ENCODE measurements around the gene LRSAM1.

LRSAM1 gene

GRCh38 chr9:127500862-127501261 is 49.6 kb downstream of the LRSAM1 start:
- no peak for DNase-seq

DNA sequence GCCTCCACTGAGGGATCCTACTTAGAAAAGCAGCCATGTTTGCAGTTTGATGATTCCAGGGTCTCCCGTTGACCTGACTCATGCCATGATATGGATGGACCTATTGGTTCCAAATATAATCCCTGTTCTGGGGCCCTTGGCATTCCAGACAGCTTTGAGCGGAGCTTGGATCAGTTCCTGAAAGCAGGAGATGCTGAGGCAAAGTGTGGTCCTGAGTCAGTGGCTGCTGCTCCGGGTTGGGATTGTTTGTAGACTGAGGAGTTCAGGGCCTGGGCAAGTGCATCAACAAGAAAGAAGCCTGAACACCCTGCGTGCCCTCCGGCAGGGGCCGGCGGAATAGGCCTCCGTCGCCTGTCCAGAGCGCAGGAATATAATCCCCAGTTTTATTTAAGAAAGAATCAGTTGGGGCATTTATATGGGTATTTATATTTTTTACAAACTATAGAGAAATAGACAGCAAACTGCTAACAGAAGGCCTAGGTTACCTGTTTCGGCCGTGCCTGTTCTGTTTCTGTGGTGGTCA is 50.6 kb downstream of the LRSAM1 start:
- no peak for DNase-seq

DNA sequence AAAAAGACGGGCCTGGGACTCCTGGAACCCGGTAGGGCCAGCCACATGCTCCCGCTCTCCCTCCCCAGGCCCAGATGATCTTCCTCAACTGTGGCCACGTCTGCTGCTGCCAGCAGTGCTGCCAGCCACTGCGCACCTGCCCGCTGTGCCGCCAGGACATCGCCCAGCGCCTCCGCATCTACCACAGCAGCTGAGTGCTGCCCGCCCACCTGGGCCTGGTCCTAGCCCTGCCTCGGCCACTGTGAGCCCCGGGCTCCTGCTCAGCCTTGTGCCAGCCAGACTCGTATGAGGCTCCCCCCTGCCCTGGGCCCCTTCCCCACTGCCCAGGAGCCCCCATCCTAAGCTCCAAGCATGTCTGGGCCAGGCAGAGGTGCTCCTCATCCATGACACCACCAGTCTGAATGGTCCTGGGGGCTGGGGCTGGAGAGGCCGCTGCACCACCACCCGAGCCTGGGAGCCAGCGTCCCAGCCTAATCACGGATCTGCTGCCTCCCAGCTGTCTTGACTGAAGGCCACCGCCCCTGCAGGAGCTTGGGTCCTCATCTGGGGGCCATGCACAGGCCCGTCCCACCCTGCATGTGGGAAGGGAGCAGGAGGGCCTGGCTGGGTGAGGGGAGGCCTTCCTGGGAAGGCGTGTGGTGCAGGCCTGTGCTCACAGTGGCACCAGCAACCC is 51.5 kb downstream of the LRSAM1 start:
- DNase-seq, result no peak

DNA sequence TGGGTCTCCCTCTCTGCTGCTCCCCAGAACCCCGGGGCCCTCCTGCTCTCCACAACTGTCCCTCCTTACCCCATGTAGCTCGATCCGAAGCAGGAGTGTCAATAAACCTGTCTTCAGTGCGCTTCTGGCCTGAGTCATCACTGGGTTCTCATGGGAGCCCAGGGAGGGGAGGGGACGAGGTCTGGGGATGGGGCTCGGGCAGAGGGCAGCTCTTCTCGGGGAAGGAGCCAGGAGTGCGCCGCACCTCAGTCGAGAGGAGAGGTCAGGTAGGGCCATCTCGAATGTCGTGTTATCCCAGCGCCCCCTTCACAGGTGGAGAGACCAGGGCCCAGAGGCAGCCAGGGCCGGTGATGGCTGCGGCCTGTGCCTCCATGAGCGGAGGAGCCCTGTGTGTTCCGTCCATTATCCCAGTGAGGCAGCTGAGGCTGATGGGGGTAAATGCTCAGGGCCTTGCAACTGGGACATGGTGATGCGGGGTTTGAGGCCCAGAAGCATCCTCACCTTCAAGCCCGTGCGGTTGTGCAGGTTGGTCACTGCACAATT is 52.1 kb downstream of the LRSAM1 start:
- no peak for DNase-seq

GRCh38 chr9:127503947-127504886 is 52.9 kb downstream of the LRSAM1 start:
- DNase-seq, result peak; percentile 84 to 88

DNA sequence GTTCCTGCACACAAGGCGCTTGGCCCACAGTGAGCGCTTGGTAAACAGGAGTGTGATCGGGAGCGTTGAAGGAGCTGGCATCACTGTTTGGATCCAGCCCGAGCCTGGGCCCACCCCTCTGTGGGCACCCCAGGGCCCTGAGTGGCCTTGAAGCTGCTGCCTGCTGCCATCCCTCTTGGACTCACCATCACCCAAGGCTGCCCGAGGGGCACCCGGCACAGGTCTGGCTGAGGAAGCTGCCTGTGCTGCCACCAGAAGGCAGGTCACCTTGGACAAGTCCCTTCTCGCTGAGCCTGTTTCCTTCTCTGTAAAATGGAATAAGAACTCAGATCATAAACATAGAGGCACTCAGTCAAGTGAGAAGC is 53.6 kb downstream of the LRSAM1 start:
- DNase-seq, result no peak

GRCh38 chr9:127505396-127506116 is 54.2 kb downstream of the LRSAM1 start:
- peak; percentile 25 to 53 for DNase-seq

DNA sequence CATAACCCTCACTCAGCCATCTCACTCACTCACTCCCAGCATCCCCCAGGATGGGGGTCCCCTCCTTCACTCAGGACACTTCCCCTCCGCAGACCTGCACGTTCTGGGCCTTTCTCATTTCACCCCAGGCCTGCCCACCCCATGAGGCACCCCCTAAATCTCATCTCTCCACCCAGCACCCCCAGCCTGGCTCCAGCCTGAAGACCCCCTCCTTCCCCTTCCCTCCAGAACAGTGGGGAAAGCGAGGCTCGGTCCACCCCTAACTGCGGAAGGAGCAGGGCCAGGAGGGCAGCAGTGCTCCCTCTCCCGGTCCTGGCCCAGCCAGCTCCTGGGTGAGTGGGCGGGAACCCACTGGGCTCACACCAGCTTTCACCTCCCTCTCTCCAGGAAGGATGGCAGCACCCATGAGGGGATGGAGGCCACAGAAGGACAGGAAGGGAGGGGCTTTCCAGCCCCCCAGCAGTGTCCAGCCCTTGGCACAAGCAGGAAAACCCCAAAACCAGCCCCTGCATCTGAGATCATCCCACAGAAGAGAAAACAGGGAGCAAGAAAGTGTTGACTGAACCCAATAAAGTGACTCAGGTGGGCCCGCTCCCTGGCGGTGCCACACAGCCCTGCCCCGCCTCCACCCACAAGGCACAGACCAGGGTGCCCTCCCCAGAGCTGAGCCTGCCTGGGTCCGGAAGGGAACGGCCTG is 55.0 kb downstream of the LRSAM1 start:
- no peak for DNase-seq

DNA sequence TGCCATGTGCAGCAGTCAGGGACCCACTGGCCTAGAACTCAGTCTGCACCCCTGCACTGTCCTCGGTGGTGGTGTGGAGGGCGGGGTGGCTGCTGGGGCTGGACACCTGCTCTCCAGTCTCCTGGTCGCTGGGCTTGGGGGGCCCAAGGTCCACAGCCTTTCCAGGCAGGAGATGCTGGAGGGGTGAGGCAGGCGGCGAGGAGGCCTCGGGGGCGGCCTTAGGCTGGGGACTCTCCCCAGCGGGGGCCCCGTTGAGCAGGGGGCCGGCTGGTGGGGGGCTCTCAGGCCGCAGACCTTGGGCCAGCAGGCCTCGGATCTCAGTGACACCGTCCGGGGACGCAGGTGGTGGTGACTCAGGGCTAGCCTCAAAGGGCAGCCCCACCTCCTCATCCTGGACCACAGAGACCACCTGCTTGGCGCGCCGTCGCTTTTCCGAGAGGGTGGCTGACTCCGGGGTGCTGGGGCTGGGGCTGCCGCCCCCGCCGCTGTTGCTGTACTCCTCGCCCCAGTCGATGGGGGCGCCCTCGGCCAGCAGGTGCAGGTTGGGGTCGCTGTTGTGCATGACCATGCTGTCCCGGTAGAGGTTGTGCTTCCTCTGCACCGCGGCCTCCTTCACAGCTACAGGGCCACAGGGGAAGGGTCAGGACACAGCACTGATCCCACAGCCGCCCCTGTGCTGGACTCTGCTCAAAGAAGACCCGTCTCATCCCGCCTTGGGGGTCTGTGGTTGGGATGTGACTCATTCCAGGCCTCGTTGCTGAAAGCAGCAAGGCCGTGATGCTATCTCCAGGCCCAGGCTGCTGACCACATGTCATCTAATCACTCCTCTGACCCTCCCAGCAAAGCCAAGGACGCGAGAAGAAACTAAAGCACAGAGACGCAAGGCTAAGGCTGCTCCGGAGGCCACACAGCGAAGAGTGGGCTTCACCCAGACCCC is 55.8 kb downstream of the LRSAM1 start:
- no peak for DNase-seq

- no peak for DNase-seq
These were observed 56.7 kb downstream of the LRSAM1 start for GRCh38 chr9:127507751-127508648.

DNA sequence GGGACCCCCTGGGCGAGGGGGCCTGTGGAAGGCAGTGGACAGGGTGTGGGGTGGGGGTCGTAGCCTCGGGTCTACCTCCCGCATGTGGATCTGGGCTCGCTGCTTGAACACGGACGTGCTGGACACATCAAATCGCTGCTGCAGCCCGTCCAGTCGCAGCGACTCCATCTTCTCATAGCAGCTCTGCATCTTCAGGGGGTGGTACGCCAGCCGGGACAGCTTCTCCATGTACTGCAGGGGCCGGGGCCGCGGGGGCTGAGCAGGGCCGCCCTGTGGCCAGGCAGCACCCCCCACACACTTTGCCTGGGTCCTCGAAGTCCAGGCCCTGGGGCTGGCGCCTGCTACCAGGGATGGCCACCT is 57.6 kb downstream of the LRSAM1 start:
- no peak for DNase-seq

- no peak for DNase-seq
These were observed 58.1 kb downstream of the LRSAM1 start for GRCh38 chr9:127509261-127509954.

DNA sequence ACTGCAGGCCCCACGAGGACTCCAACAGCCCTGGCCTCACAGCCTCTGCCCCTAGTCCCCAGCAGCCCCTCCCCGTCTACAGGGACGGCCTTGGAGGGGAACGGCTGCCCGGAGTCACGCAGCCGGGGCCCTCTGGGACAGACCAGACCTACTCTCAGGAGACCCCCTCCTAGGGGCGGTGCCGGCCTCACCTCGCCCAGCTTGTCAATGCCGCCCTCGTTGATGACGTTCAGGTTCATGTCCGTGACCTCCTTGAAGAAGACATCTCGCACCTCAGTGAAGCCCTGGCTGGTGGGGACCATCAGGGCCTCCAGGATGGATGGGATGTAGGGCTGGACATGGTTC is 58.6 kb downstream of the LRSAM1 start:
- DNase-seq, result no peak

GRCh38 chr9:127514468-127514867 is 63.2 kb downstream of the LRSAM1 start:
- no peak for DNase-seq

DNA sequence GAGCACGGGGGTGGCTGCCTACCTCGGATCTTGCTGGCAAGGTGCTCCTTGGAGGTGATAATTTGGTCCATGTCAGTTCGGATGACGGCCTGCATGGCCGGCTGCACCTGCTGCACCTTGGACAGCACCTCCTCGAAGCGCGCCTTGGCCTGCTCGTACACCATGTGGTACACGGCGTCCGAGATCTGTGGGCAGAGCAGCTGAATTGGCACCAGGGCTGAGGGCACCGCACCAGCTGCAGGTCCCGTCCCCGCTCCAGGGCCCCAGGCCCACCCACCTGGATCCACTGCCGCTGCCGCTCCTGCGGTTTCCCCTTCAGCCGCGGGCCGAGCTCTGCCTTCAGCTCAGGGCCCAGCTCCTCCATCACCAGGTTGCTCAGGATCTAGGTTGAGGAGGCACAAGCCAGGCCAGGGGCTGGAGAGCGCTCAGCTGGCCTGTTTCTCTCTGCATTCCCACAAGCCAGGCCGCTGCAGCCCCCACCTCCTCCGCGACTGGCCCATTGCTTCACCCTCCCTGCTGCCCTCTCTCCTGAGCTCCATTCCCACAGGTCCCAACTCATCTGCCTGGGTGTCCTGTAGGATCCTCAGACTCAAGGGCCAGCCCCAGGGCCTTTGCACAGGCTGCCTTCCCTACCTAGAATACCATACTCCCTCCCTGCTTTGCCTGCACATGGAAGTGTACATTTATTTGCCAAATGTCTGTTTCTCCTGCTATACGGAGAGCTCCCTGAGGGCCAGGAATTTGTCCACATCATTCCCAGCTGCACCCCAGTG is 65.7 kb downstream of the LRSAM1 start:
- DNase-seq, result no peak

GRCh38 chr9:127517620-127518019 is 66.3 kb downstream of the LRSAM1 start:
- no peak for DNase-seq

GRCh38 chr9:127518091-127518856 is 67.0 kb downstream of the LRSAM1 start:
- no peak for DNase-seq
